Effector memory CD4-positive, alpha-beta T cell (primary cell): ENCODE results near the gene LSP1.

Experiments used
- DNase-seq, 3 donors: peaks; one replicate each; pipeline ENCODE4 v3.0.0-alpha.2; 2020
- H3K27ac ChIP-seq: 2 replicates; pipeline ENCODE4 v1.7.0; 2013; ENCODE audit warnings: mild to moderate bottlenecking, low read length, moderate library complexity; ENCODE audit not compliant: insufficient read depth, poor library complexity, severe bottlenecking
- H3K27me3 ChIP-seq: replicated peaks from 2 replicates; pipeline ENCODE4 v1.7.0; 2013; ENCODE audit warnings: mild to moderate bottlenecking, low read length; ENCODE audit not compliant: insufficient read depth, control insufficient read depth, poor library complexity, severe bottlenecking
- H3K36me3 ChIP-seq: 2 replicates; pipeline ENCODE4 v1.7.0; 2013; ENCODE audit warnings: mild to moderate bottlenecking, low read length, moderate library complexity; ENCODE audit not compliant: control insufficient read depth, insufficient read depth
- H3K4me1 ChIP-seq: 2 replicates; pipeline ENCODE4 v1.7.0; 2013; ENCODE audit warnings: low read length, mild to moderate bottlenecking; ENCODE audit not compliant: control insufficient read depth, insufficient read depth, poor library complexity, severe bottlenecking
- H3K4me3 ChIP-seq: 2 replicates; pipeline ENCODE4 v1.7.0; 2013; ENCODE audit warnings: low read length, low read depth, mild to moderate bottlenecking; ENCODE audit not compliant: insufficient read depth, poor library complexity, severe bottlenecking
- H3K9me3 ChIP-seq: 2 replicates; pipeline ENCODE4 v1.7.0; 2013; ENCODE audit warnings: mild to moderate bottlenecking, low read length, moderate library complexity; ENCODE audit not compliant: control insufficient read depth

The LSP1 gene

GRCh38 chr11:1843098-1843473 is 9.8 kb upstream of the LSP1 start:
- no peak for DNase-seq
- Histone ChIP-seq H3K4me1 (peaks cover 40% of the 10 kb centered on the region), H3K4me3 (no peak overlapping the region), H3K9me3 (no peaks in the 10 kb centered on the region), H3K36me3 (no peaks in the 10 kb centered on the region), H3K27ac (no peak overlapping the region), H3K27me3 (no peaks in the 10 kb centered on the region)

GRCh38 chr11:1843796-1844195 is 9.1 kb upstream of the LSP1 start:
- Histone ChIP-seq H3K9me3 (no peaks in the 10 kb centered on the region), H3K4me3 (peak overlapping the region; percentile 19), H3K36me3 (no peaks in the 10 kb centered on the region), H3K27ac (peak overlapping the region; percentile 49), H3K4me1 (peaks cover 40% of the 10 kb centered on the region), H3K27me3 (no peaks in the 10 kb centered on the region)
- DNase-seq: no peak

- H3K9me3 ChIP-seq: no peaks in the 10 kb centered on the region
- H3K27ac ChIP-seq: peak overlapping the region; percentile 49
- H3K4me1 ChIP-seq: peaks cover 47% of the 10 kb centered on the region
- no peaks in the 10 kb centered on the region for H3K36me3 ChIP-seq
- no peaks in the 10 kb centered on the region for H3K27me3 ChIP-seq
- peak in 2 of 3 donors; percentile 22 to 25 for DNase-seq
- H3K4me3 ChIP-seq: peak overlapping the region; percentile 19
Observed at GRCh38 chr11:1844221-1845094, 8.4 kb upstream of the LSP1 start.

- no peak for DNase-seq
- Histone ChIP-seq H3K4me3 (peak overlapping the region; percentile 19), H3K9me3 (no peaks in the 10 kb centered on the region), H3K27me3 (no peaks in the 10 kb centered on the region), H3K36me3 (no peaks in the 10 kb centered on the region), H3K27ac (peak overlapping the region; percentile 49), H3K4me1 (peaks cover 47% of the 10 kb centered on the region)
Observed at GRCh38 chr11:1845095-1845429, 7.8 kb upstream of the LSP1 start.

- Histone ChIP-seq H3K27ac (peak overlapping the region; percentile 4), H3K4me1 (peaks cover 51% of the 10 kb centered on the region), H3K4me3 (no peak overlapping the region), H3K27me3 (no peaks in the 10 kb centered on the region), H3K36me3 (no peaks in the 10 kb centered on the region), H3K9me3 (no peaks in the 10 kb centered on the region)
- no peak for DNase-seq
Observed at GRCh38 chr11:1845561-1846452, 7.1 kb upstream of the LSP1 start.

- H3K9me3 ChIP-seq: no peaks in the 10 kb centered on the region
- H3K27ac ChIP-seq: no peak overlapping the region
Observed at GRCh38 chr11:1846453-1846932, 6.4 kb upstream of the LSP1 start.

GRCh38 chr11:1847006-1847735 is 5.7 kb upstream of the LSP1 start:
- DNase-seq: no peak

More at GRCh38 chr11:1846453-1846932, 6.4 kb upstream of the LSP1 start:
- Histone ChIP-seq H3K4me3 (no peak overlapping the region), H3K27me3 (no peaks in the 10 kb centered on the region), H3K36me3 (no peaks in the 10 kb centered on the region), H3K4me1 (peaks cover 56% of the 10 kb centered on the region)
- no peak for DNase-seq

GRCh38 chr11:1847926-1848639 is 4.8 kb upstream of the LSP1 start:
- Histone ChIP-seq H3K9me3 (no peaks in the 10 kb centered on the region), H3K36me3 (no peaks in the 10 kb centered on the region), H3K4me3 (no peak overlapping the region), H3K27ac (no peak overlapping the region), H3K4me1 (peaks cover 68% of the 10 kb centered on the region), H3K27me3 (no peaks in the 10 kb centered on the region)
- no peak for DNase-seq

More at GRCh38 chr11:1847006-1847735, 5.7 kb upstream of the LSP1 start:
- no peaks in the 10 kb centered on the region for H3K27me3 ChIP-seq
- peaks cover 63% of the 10 kb centered on the region for H3K4me1 ChIP-seq
- no peak overlapping the region for H3K27ac ChIP-seq
- H3K9me3 ChIP-seq: no peaks in the 10 kb centered on the region
- no peak overlapping the region for H3K4me3 ChIP-seq
- H3K36me3 ChIP-seq: no peaks in the 10 kb centered on the region
